Suppressor macrophage treated with lipopolysaccharide for 1 hour (primary cell): ENCODE data around the gene FBXW10B.
"Not testable (repeated sequence)": the region's sequence is repeated elsewhere in the genome, so short reads cannot be mapped to it uniquely, and the experiment has no call there.

Experiments used
- DNase-seq, 3 donors: peaks; one replicate each; pipeline ENCODE4 v3.0.0-alpha.2; 2020 to 2022

The FBXW10B gene

GRCh38 chr17:15619331-15620058, at the start of gene FBXW10B:
FBXW10B (minus strand) TSS chr17:15619704; CDS start chr17:15619512, 192 bp downstream.
- DNase-seq = not testable (repeated sequence)

GRCh38 chr17:15663691-15664090, 44.2 kb upstream of the FBXW10B start:
- DNase-seq = no peak

GRCh38 chr17:15663176-15663575, 43.7 kb upstream of the FBXW10B start:
- no peak for DNase-seq

GRCh38 chr17:15662681-15663080, 43.2 kb upstream of the FBXW10B start:
- DNase-seq = no peak

GRCh38 chr17:15660077-15660476, 40.6 kb upstream of the FBXW10B start:
- no peak for DNase-seq

- no peak for DNase-seq
Measured at GRCh38 chr17:15659663-15660062, 40.2 kb upstream of the FBXW10B start.

- DNase-seq = no peak
Measured at GRCh38 chr17:15659236-15659635, 39.7 kb upstream of the FBXW10B start.

- no peak for DNase-seq
Measured at GRCh38 chr17:15658296-15658695, 38.8 kb upstream of the FBXW10B start.

- DNase-seq = no peak
Measured at GRCh38 chr17:15657868-15658267, 38.4 kb upstream of the FBXW10B start.

- no peak for DNase-seq
Measured at GRCh38 chr17:15654886-15655561, 35.5 kb upstream of the FBXW10B start.

GRCh38 chr17:15654401-15654800, 34.9 kb upstream of the FBXW10B start:
- not testable (repeated sequence) for DNase-seq

GRCh38 chr17:15652960-15653359, 33.5 kb upstream of the FBXW10B start:
- no peak for DNase-seq

GRCh38 chr17:15651583-15652110, 32.1 kb upstream of the FBXW10B start:
- peak; percentile 95 to 98 (median 96) for DNase-seq

- no peak for DNase-seq
Measured at GRCh38 chr17:15650741-15651582, 31.5 kb upstream of the FBXW10B start.

GRCh38 chr17:15649861-15650421, 30.4 kb upstream of the FBXW10B start:
- DNase-seq = peak; percentile 22 to 45 (median 32)

GRCh38 chr17:15648386-15648785, 28.9 kb upstream of the FBXW10B start:
- peak in 2 of 3 donors; percentile 4 to 38 for DNase-seq

GRCh38 chr17:15645942-15646312, 26.4 kb upstream of the FBXW10B start:
- peak; percentile 17 to 38 (median 36) for DNase-seq

GRCh38 chr17:15645099-15645941, 25.8 kb upstream of the FBXW10B start:
- DNase-seq = peak; percentile 54 to 67 (median 57)

- DNase-seq = not testable (repeated sequence)
Measured at GRCh38 chr17:15642505-15643251, 23.2 kb upstream of the FBXW10B start.

GRCh38 chr17:15642014-15642413, 22.5 kb upstream of the FBXW10B start:
- DNase-seq = not testable (repeated sequence)

- not testable (repeated sequence) for DNase-seq
Measured at GRCh38 chr17:15630930-15631453, 11.5 kb upstream of the FBXW10B start.
